Stomach (tissue), 9 donors: ENCODE data around the gene PTCD3. TPM values are rescaled to one million over a fixed set of nuclear protein-coding genes. Genes with fewer than 3 reads are reported as not detected.
A peak's percentile ranks its signal among the peaks of the same experiment; 100 is the strongest.

Experiments
- DNase-seq, 2 donors: peaks; one replicate each; pipeline versions ENCODE4 v3.0.0 to v3.0.0-alpha.2; 2013 to 2019
- H3K27ac ChIP-seq, 5 donors: fragments of 200-600 bp in 4 of 5; sonication (generic) in 4 of 5; one replicate each; pipeline ENCODE4 v1.5.1; 2013 to 2019; ENCODE audit warnings: mild to moderate bottlenecking in 1 of 5, moderate library complexity in 1 of 5
- H3K27me3 ChIP-seq, 3 donors: fragments of 200-600 bp; sonication (generic); one replicate each; pipeline ENCODE4 v1.5.1; 2017 to 2019; ENCODE audit warnings: mixed run types in 1 of 3
- H3K36me3 ChIP-seq, 4 donors: fragments of 200-600 bp; sonication (generic); 1 replicate in 3 of 4; 2 replicates in 1 of 4; pipeline ENCODE4 v1.5.1; 2016 to 2019
- H3K4me1 ChIP-seq, 4 donors: fragments of 200-600 bp; sonication (generic); one replicate each; pipeline ENCODE4 v1.5.1; 2016 to 2019
- H3K4me3 ChIP-seq, 4 donors: fragments of 200-600 bp; sonication (generic) in 3 of 4; one replicate each; pipeline ENCODE4 v1.5.1; 2016 to 2019; ENCODE audit warnings: mild to moderate bottlenecking in 1 of 4
- H3K9me3 ChIP-seq, 4 donors: fragments of 200-600 bp; sonication (generic); one replicate each; pipeline ENCODE4 v1.5.1; 2016 to 2019
- CTCF ChIP-seq, 7 experiments: fragments of 450-650 bp in 4 of 7; fragments of 200-600 bp in 3 of 7; sonication (generic) in 3 of 7; IDR thresholded peaks; one replicate each; pipeline ENCODE4 v1.5.1; 2016 to 2019; ENCODE audit warnings: antibody characterized with exemption in 7 of 7, control low read depth in 2 of 7, mild to moderate bottlenecking in 1 of 7
- EP300 ChIP-seq: sonication (generic); formaldehyde crosslinking; IDR thresholded peaks from one replicate; pipeline ENCODE4 v1.6.1; 2017; ENCODE audit warnings: antibody characterized with exemption
- POLR2A ChIP-seq, 4 donors: fragments of 450-650 bp; IDR thresholded peaks; one replicate each; pipeline ENCODE4 v1.6.1; 2016; ENCODE audit warnings: antibody characterized with exemption in 4 of 4, control low read depth in 2 of 4, mild to moderate bottlenecking in 1 of 4, moderate library complexity in 1 of 4
- POLR2AphosphoS5 ChIP-seq, 3 donors: sonication (generic); formaldehyde crosslinking; IDR thresholded peaks; one replicate each; pipeline ENCODE4 v1.6.1; 2016; ENCODE audit warnings: antibody characterized with exemption in 3 of 3
- WGBS, 5 donors: extraction: QIAGEN DNeasy Blood & Tissue Kit in 3 of 5; methylation state at CpG; one replicate each; pipeline versions ENCODE4 v1.1.5 to v1.1.7; 2013 to 2018; 5-methylcytosine and 5-hydroxymethylcytosine counted together
- intact Hi-C: fragments of 100-400 bp; cut with DNase I; formaldehyde crosslinking; loops from one replicate; pipeline ENCODE4 v1.15.1; 2023; ENCODE audit warnings: low total_unique reads
- polyA plus RNA-seq, 3 donors: library from polyadenylated mRNA; stranded (reverse); fragments of 200-250 nt; gene quantifications; one replicate each; pipeline ENCODE4 v1.2.3, GENCODE V29; 2013
- total RNA-seq, 5 donors: library from RNA; depleted of rRNA; stranded (reverse); fragments of >200 nt; gene quantifications; one replicate each; pipeline versions ENCODE4 v1.1.0 to v1.2.3, GENCODE V29; 2014 to 2016
- donor health status: healthy with polysubstance abuse.
- donor health status: Bipolar disorder and iron deficiency.
- donor health status: healthy.

PTCD3 gene
- total and polyA plus RNA-seq, 8 donors = 9.1 to 158 (median 25.2) TPM

- 73 to 90% (median 88%) methylated on average over 2 of the region's 2 CpGs for WGBS, 5 donors
- TF ChIP-seq CTCF (IDR thresholded peaks at IDR 0.05) (no peak), POLR2AphosphoS5 (IDR thresholded peaks at IDR 0.05) (no peak), POLR2A (IDR thresholded peaks at IDR 0.05) (no peak), EP300 (no peak)
- H3K27me3 ChIP-seq = no peaks in the 10 kb centered on the region
- no peak for DNase-seq
- intact Hi-C loops = no loop called here
- no peaks in the 10 kb centered on the region for H3K9me3 ChIP-seq
- H3K4me3 ChIP-seq = no peak overlapping the region
- peaks cover 7 to 34% (median 14%) of the 10 kb centered on the region in 4 donors for H3K4me1 ChIP-seq
- no peak overlapping the region for H3K27ac ChIP-seq
- H3K36me3 ChIP-seq = peaks cover 19 to 78% (median 63%) of the 10 kb centered on the region in 4 donors
These were observed 35.2 kb upstream of the PTCD3 start for GRCh38 chr2:86070868-86071267.

GRCh38 chr2:86072271-86072858 lies 33.7 kb upstream of the PTCD3 start:
- WGBS, 5 donors = 22 to 36% (median 26%) methylated on average over 9 of the region's 9 CpGs
- H3K27me3 ChIP-seq = no peaks in the 10 kb centered on the region
- peaks cover 7 to 34% (median 14%) of the 10 kb centered on the region in 4 donors for H3K4me1 ChIP-seq
- peaks cover 22 to 80% (median 66%) of the 10 kb centered on the region in 4 donors for H3K36me3 ChIP-seq
- no peaks in the 10 kb centered on the region for H3K9me3 ChIP-seq
- DNase-seq = peak; percentile 40 to 82
- no peak overlapping the region for H3K4me3 ChIP-seq
- TF ChIP-seq POLR2A (IDR thresholded peaks at IDR 0.05) = no peak
- no peak for TF ChIP-seq CTCF (IDR thresholded peaks at IDR 0.05)
- TF ChIP-seq POLR2AphosphoS5 (IDR thresholded peaks at IDR 0.05) = peak in 1 of 3 donors; percentile 29
- intact Hi-C loops = no loop called here
- H3K27ac ChIP-seq = peak overlapping the region in 4 of 5 donors; percentile 2 to 76 (median 61)

- no peak for DNase-seq
- no peak for TF ChIP-seq CTCF (IDR thresholded peaks at IDR 0.05)
- Histone ChIP-seq H3K4me3 (no peak overlapping the region), H3K27ac (peak overlapping the region in 2 of 5 donors; percentile 72 to 76), H3K4me1 (peaks cover 7 to 28% (median 14%) of the 10 kb centered on the region in 4 donors), H3K27me3 (no peaks in the 10 kb centered on the region), H3K9me3 (no peaks in the 10 kb centered on the region), H3K36me3 (peaks cover 25 to 82% (median 68%) of the 10 kb centered on the region in 4 donors)
- intact Hi-C loops = no loop called here
- WGBS, 5 donors = 70 to 100% (median 89%) methylated on average over 1 of the region's 1 CpG
These were observed 32.8 kb upstream of the PTCD3 start for GRCh38 chr2:86073225-86073624.

- H3K27ac ChIP-seq = no peak overlapping the region
- H3K9me3 ChIP-seq = no peaks in the 10 kb centered on the region
- peaks cover 7 to 28% (median 14%) of the 10 kb centered on the region in 4 donors for H3K4me1 ChIP-seq
- intact Hi-C loops = no loop called here
- no peak overlapping the region for H3K4me3 ChIP-seq
- H3K27me3 ChIP-seq = no peaks in the 10 kb centered on the region
- no peak for DNase-seq
- WGBS, 5 donors = 83 to 99% (median 96%) methylated on average over 3 of the region's 3 CpGs
- TF ChIP-seq POLR2A (IDR thresholded peaks at IDR 0.05) (no peak), EP300 (no peak), CTCF (IDR thresholded peaks at IDR 0.05) (no peak), POLR2AphosphoS5 (IDR thresholded peaks at IDR 0.05) (no peak)
- peaks cover 19 to 77% (median 62%) of the 10 kb centered on the region in 4 donors for H3K36me3 ChIP-seq
These were observed 31.8 kb upstream of the PTCD3 start for GRCh38 chr2:86074256-86074655.
